ENCODE measurements around the gene HAL. TPM values are rescaled to one million over a fixed set of nuclear protein-coding genes. Genes with fewer than 3 reads are reported as not detected.

HAL gene
- total and polyA plus RNA-seq, 2 donors (not counting 1 experiment from before 2014, with no cell fraction given), result 1.3 to 4.8 TPM

GRCh38 chr12:95975491-95975890 lies 20.7 kb downstream of the HAL start:
- no peak for ATAC-seq (ENCODE audit: low read depth)
- H3K79me2 ChIP-seq (ENCODE audit: control insufficient read depth, insufficient read depth, low read length), result no peaks in the 10 kb centered on the region
- no peak overlapping the region for H3K27ac ChIP-seq (ENCODE audit: low read length in 2 of 2)
- ChIA-PET POLR2A (no interaction called here), CTCF (no interaction called here)
- H3K4me2 ChIP-seq (replicated peaks; ENCODE audit: low read depth, low read length, poor library complexity, severe bottlenecking), result no peak overlapping the region
- TF ChIP-seq CTCF (IDR thresholded peaks at IDR 0.05) (no peak), EZH2 (IDR thresholded peaks at IDR 0.05; ENCODE audit: borderline replicate concordance, insufficient read depth, low read depth, low read length, poor library complexity, severe bottlenecking) (no peak)
- no peaks in the 10 kb centered on the region for H3K9me3 Mint-ChIP-seq (ENCODE audit: insufficient read depth)
- intact Hi-C loops (cut with micrococcal nuclease), result no loop called here
- no peaks in the 10 kb centered on the region for H3K4me1 Mint-ChIP-seq
- no peaks in the 10 kb centered on the region for H3K9me3 ChIP-seq (ENCODE audit: control extremely low read depth in 1 of 3, control insufficient read depth in 2 of 3, insufficient read depth in 1 of 3, low read length in 2 of 3)
- H3K4me3 ChIP-seq (ENCODE audit: control extremely low read depth in 1 of 5, extremely low read depth in 1 of 5, insufficient read depth in 1 of 5, low read depth in 2 of 5, low read length in 4 of 5), result no peak overlapping the region
- H3K4me3 Mint-ChIP-seq, result no peak overlapping the region
- H3K4me1 ChIP-seq (ENCODE audit: control insufficient read depth in 2 of 2, insufficient read depth in 2 of 2, low read length in 2 of 2), result no peaks in the 10 kb centered on the region
- no peaks in the 10 kb centered on the region for H3K27me3 ChIP-seq (replicated peaks in 1 of 4; ENCODE audit: control extremely low read depth in 1 of 4, control insufficient read depth in 3 of 4, insufficient read depth in 4 of 4, low read length in 3 of 4)
- H3K36me3 ChIP-seq (replicated peaks in 1 of 2; ENCODE audit: control extremely low read depth in 1 of 2, control insufficient read depth in 1 of 2, extremely low read depth in 1 of 2, insufficient read depth in 2 of 2, low read length in 1 of 2), result peaks cover 0 to 2% of the 10 kb centered on the region in 2 experiments
- 100% methylated on average over 2 of the region's 4 CpGs for WGBS (ENCODE audit: insufficient coverage)
- no peak overlapping the region for H3K9ac ChIP-seq (ENCODE audit: low read length)
- no peak overlapping the region for H3K27ac Mint-ChIP-seq
- H4K20me1 ChIP-seq (ENCODE audit: control insufficient read depth, insufficient read depth, low read length, poor library complexity, severe bottlenecking), result no peaks in the 10 kb centered on the region
- H3K27me3 Mint-ChIP-seq, result no peaks in the 10 kb centered on the region
- H2AFZ ChIP-seq (ENCODE audit: insufficient read depth, low read depth, low read length, poor library complexity, severe bottlenecking), result no peak overlapping the region
- DNase-seq, result no peak

GRCh38 chr12:95974358-95974757 lies 21.8 kb downstream of the HAL start:
- Histone ChIP-seq H3K9me3 (ENCODE audit: control extremely low read depth in 1 of 3, control insufficient read depth in 2 of 3, insufficient read depth in 1 of 3, low read length in 2 of 3) (no peaks in the 10 kb centered on the region), H3K9ac (ENCODE audit: low read length) (no peak overlapping the region), H3K4me2 (replicated peaks; ENCODE audit: low read depth, low read length, poor library complexity, severe bottlenecking) (no peak overlapping the region), H2AFZ (ENCODE audit: insufficient read depth, low read depth, low read length, poor library complexity, severe bottlenecking) (no peak overlapping the region), H3K4me3 (ENCODE audit: control extremely low read depth in 1 of 5, extremely low read depth in 1 of 5, insufficient read depth in 1 of 5, low read depth in 2 of 5, low read length in 4 of 5) (no peak overlapping the region), H3K27ac (ENCODE audit: low read length in 2 of 2) (no peak overlapping the region), H3K4me1 (ENCODE audit: control insufficient read depth in 2 of 2, insufficient read depth in 2 of 2, low read length in 2 of 2) (no peaks in the 10 kb centered on the region), H3K27me3 (replicated peaks in 1 of 4; ENCODE audit: control extremely low read depth in 1 of 4, control insufficient read depth in 3 of 4, insufficient read depth in 4 of 4, low read length in 3 of 4) (no peaks in the 10 kb centered on the region), H3K79me2 (ENCODE audit: control insufficient read depth, insufficient read depth, low read length) (no peaks in the 10 kb centered on the region), H4K20me1 (ENCODE audit: control insufficient read depth, insufficient read depth, low read length, poor library complexity, severe bottlenecking) (no peaks in the 10 kb centered on the region), H3K36me3 (replicated peaks in 1 of 2; ENCODE audit: control extremely low read depth in 1 of 2, control insufficient read depth in 1 of 2, extremely low read depth in 1 of 2, insufficient read depth in 2 of 2, low read length in 1 of 2) (peaks cover 0 to 2% of the 10 kb centered on the region in 2 experiments)
- TF ChIP-seq EZH2 (IDR thresholded peaks at IDR 0.05; ENCODE audit: borderline replicate concordance, insufficient read depth, low read depth, low read length, poor library complexity, severe bottlenecking), result no peak
- no peak for TF ChIP-seq CTCF (IDR thresholded peaks at IDR 0.05)
- WGBS (ENCODE audit: insufficient coverage), result no CpG with 5 or more reads among the region's 2 CpGs
- ATAC-seq (ENCODE audit: low read depth), result no peak
- H3K27ac Mint-ChIP-seq, result no peak overlapping the region
- no peaks in the 10 kb centered on the region for H3K9me3 Mint-ChIP-seq (ENCODE audit: insufficient read depth)
- no peaks in the 10 kb centered on the region for H3K27me3 Mint-ChIP-seq
- intact Hi-C loops (cut with micrococcal nuclease), result no loop called here
- no peaks in the 10 kb centered on the region for H3K4me1 Mint-ChIP-seq
- ChIA-PET POLR2A (no interaction called here), CTCF (no interaction called here)
- no peak for DNase-seq
- H3K4me3 Mint-ChIP-seq, result no peak overlapping the region
